ENCODE measurements around the gene SLC25A12. TPM values are rescaled to one million over a fixed set of nuclear protein-coding genes. Genes with fewer than 3 reads are reported as not detected.

The SLC25A12 gene
- total and polyA plus RNA-seq, 2 donors (not counting 1 experiment from before 2014, with no cell fraction given), result 10.0 to 21.0 TPM

- Mint-ChIP-seq H3K9me3 (ENCODE audit: insufficient read depth) (no peaks in the 10 kb centered on the region), H3K4me1 (no peaks in the 10 kb centered on the region), H3K27me3 (no peaks in the 10 kb centered on the region), H3K27ac (no peak overlapping the region), H3K4me3 (no peak overlapping the region)
- no peak overlapping the region for H3K9ac ChIP-seq (ENCODE audit: low read length)
- ChIA-PET CTCF (no interaction called here), POLR2A (no interaction called here)
- DNase-seq (no peak), ATAC-seq (ENCODE audit: low read depth) (no peak)
- no CpG with 5 or more reads among the region's 2 CpGs for WGBS (ENCODE audit: insufficient coverage)
- no peaks in the 10 kb centered on the region for H3K4me1 ChIP-seq (ENCODE audit: control insufficient read depth in 2 of 2, insufficient read depth in 2 of 2, low read length in 2 of 2)
- H3K27me3 ChIP-seq (replicated peaks in 1 of 4; ENCODE audit: control extremely low read depth in 1 of 4, control insufficient read depth in 3 of 4, insufficient read depth in 4 of 4, low read length in 3 of 4), result no peaks in the 10 kb centered on the region
- intact Hi-C loops (cut with micrococcal nuclease), result no loop called here
- no peak overlapping the region for H3K4me3 ChIP-seq (ENCODE audit: control extremely low read depth in 1 of 5, extremely low read depth in 1 of 5, insufficient read depth in 1 of 5, low read depth in 2 of 5, low read length in 4 of 5)
- no peak overlapping the region for H2AFZ ChIP-seq (ENCODE audit: insufficient read depth, low read depth, low read length, poor library complexity, severe bottlenecking)
- peaks cover 5 to 16% of the 10 kb centered on the region in 2 experiments for H3K36me3 ChIP-seq (replicated peaks in 1 of 2; ENCODE audit: control extremely low read depth in 1 of 2, control insufficient read depth in 1 of 2, extremely low read depth in 1 of 2, insufficient read depth in 2 of 2, low read length in 1 of 2)
- no peak overlapping the region for H3K27ac ChIP-seq (ENCODE audit: low read length in 2 of 2)
- H4K20me1 ChIP-seq (ENCODE audit: control insufficient read depth, insufficient read depth, low read length, poor library complexity, severe bottlenecking), result no peaks in the 10 kb centered on the region
- no peaks in the 10 kb centered on the region for H3K9me3 ChIP-seq (ENCODE audit: control extremely low read depth in 1 of 3, control insufficient read depth in 2 of 3, insufficient read depth in 1 of 3, low read length in 2 of 3)
- no peak overlapping the region for H3K4me2 ChIP-seq (replicated peaks; ENCODE audit: low read depth, low read length, poor library complexity, severe bottlenecking)
- no peaks in the 10 kb centered on the region for H3K79me2 ChIP-seq (ENCODE audit: control insufficient read depth, insufficient read depth, low read length)
- no peak for TF ChIP-seq EZH2 (IDR thresholded peaks at IDR 0.05; ENCODE audit: borderline replicate concordance, insufficient read depth, low read depth, low read length, poor library complexity, severe bottlenecking)
- TF ChIP-seq CTCF (IDR thresholded peaks at IDR 0.05), result no peak
These were observed 38.6 kb downstream of the SLC25A12 start for GRCh38 chr2:171855401-171855800.

GRCh38 chr2:171852366-171852888 is 41.6 kb downstream of the SLC25A12 start:
- ChIA-PET POLR2A (no interaction called here), CTCF (no interaction called here)
- no peak overlapping the region for H3K4me3 Mint-ChIP-seq
- no peak for TF ChIP-seq EZH2 (IDR thresholded peaks at IDR 0.05; ENCODE audit: borderline replicate concordance, insufficient read depth, low read depth, low read length, poor library complexity, severe bottlenecking)
- no peak for TF ChIP-seq CTCF (IDR thresholded peaks at IDR 0.05)
- no peak overlapping the region for H3K27ac Mint-ChIP-seq
- H3K27ac ChIP-seq (ENCODE audit: low read length in 2 of 2), result no peak overlapping the region
- no peak overlapping the region for H2AFZ ChIP-seq (ENCODE audit: insufficient read depth, low read depth, low read length, poor library complexity, severe bottlenecking)
- no peaks in the 10 kb centered on the region for H3K9me3 ChIP-seq (ENCODE audit: control extremely low read depth in 1 of 3, control insufficient read depth in 2 of 3, insufficient read depth in 1 of 3, low read length in 2 of 3)
- no peaks in the 10 kb centered on the region for H3K4me1 ChIP-seq (ENCODE audit: control insufficient read depth in 2 of 2, insufficient read depth in 2 of 2, low read length in 2 of 2)
- no peak overlapping the region for H3K4me3 ChIP-seq (ENCODE audit: control extremely low read depth in 1 of 5, extremely low read depth in 1 of 5, insufficient read depth in 1 of 5, low read depth in 2 of 5, low read length in 4 of 5)
- no peak for ATAC-seq (ENCODE audit: low read depth)
- no peaks in the 10 kb centered on the region for H3K79me2 ChIP-seq (ENCODE audit: control insufficient read depth, insufficient read depth, low read length)
- no peaks in the 10 kb centered on the region for H3K4me1 Mint-ChIP-seq
- no peaks in the 10 kb centered on the region for H3K9me3 Mint-ChIP-seq (ENCODE audit: insufficient read depth)
- no peaks in the 10 kb centered on the region for H3K27me3 Mint-ChIP-seq
- H3K36me3 ChIP-seq (replicated peaks in 1 of 2; ENCODE audit: control extremely low read depth in 1 of 2, control insufficient read depth in 1 of 2, extremely low read depth in 1 of 2, insufficient read depth in 2 of 2, low read length in 1 of 2), result peaks cover 2 to 17% of the 10 kb centered on the region in 2 experiments
- intact Hi-C loops (cut with micrococcal nuclease), result no loop called here
- DNase-seq, result no peak
- no peak overlapping the region for H3K4me2 ChIP-seq (replicated peaks; ENCODE audit: low read depth, low read length, poor library complexity, severe bottlenecking)
- WGBS (ENCODE audit: insufficient coverage), result no CpG with 5 or more reads among the region's 1 CpG
- no peaks in the 10 kb centered on the region for H3K27me3 ChIP-seq (replicated peaks in 1 of 4; ENCODE audit: control extremely low read depth in 1 of 4, control insufficient read depth in 3 of 4, insufficient read depth in 4 of 4, low read length in 3 of 4)
- H4K20me1 ChIP-seq (ENCODE audit: control insufficient read depth, insufficient read depth, low read length, poor library complexity, severe bottlenecking), result no peaks in the 10 kb centered on the region
- H3K9ac ChIP-seq (ENCODE audit: low read length), result no peak overlapping the region
